ENCODE results near the gene GAREM1. TPM values are rescaled to one million over a fixed set of nuclear protein-coding genes. Genes with fewer than 3 reads are reported as not detected.

GAREM1 gene
- polyA plus RNA-seq, 1 experiment = 0.37 TPM

GRCh38 chr18:32368170-32368569 is 102.5 kb downstream of the GAREM1 start:
- TF ChIP-seq CTCF (IDR thresholded peaks at IDR 0.05; ENCODE audit: insufficient read depth, low read depth, low read length) = no peak
- Histone ChIP-seq H3K36me3 (ENCODE audit: control insufficient read depth, insufficient read depth, low read length) (no peaks in the 10 kb centered on the region), H3K4me3 (ENCODE audit: low read depth, low read length) (no peak overlapping the region), H3K27me3 (ENCODE audit: control insufficient read depth, insufficient read depth, low read length) (0 out of 2 replicates have a peak, but pooled peaks cover 2% of the 10 kb centered on the region)
- DNase-seq (ENCODE audit: low read depth) = no peak
- ChIA-PET POLR2A (no interaction called here), CTCF (no interaction called here)

DNA sequence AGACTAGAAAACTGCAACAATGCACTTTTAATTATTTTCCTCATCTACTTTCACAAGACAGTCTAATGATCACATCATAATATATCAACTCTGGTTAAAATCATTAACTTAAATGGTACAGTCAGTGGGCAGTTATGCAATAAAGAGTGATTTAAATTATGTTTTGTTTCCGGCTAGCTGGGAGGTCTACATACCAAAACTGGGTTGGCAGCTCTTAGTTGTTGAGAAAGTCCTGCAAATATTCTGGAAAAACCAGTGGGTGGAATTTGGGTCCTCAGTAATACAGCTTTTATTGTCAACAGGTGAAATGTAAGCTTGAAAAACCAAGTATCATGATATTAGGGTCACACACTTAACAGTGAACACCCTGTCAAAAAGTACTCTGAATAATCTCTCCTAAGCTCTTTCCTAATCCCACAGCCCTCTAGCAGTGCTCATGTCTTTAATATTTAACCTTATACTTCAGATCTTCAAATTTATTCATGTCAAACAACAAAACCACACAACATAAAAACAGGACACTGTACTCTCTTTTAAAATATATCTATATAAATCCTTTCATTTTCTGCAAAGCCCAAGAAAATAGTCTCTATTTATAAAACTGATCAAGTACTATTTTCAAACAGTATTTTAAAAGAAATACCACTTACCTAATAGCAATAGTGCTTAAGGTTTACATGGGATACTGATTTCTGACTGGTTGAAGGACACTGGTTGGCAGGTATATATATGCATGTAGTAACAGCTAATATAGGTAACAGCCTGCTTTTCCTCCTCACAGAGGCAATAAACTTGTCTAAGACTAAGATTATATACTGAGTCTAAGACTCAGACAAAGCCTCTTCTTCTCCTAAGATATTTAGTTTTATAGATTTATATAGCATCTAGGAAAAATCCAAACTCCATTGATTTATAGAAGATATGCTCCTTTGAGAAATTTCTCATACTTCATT is 103.8 kb downstream of the GAREM1 start:
- Histone ChIP-seq H3K27me3 (ENCODE audit: control insufficient read depth, insufficient read depth, low read length) (0 out of 2 replicates have a peak, but pooled peaks cover 2% of the 10 kb centered on the region), H3K4me3 (ENCODE audit: low read depth, low read length) (no peak overlapping the region), H3K36me3 (ENCODE audit: control insufficient read depth, insufficient read depth, low read length) (no peaks in the 10 kb centered on the region)
- CTCF ChIA-PET = interaction anchor here (0.6 kb wide), 1 partner anchor 524 kb away, joined by 3 read pairs; no protein-coding TSS in a partner anchor
- TF ChIP-seq CTCF (IDR thresholded peaks at IDR 0.05; ENCODE audit: insufficient read depth, low read depth, low read length) = no peak
- DNase-seq (ENCODE audit: low read depth) = peak; percentile 5
- POLR2A ChIA-PET = no interaction called here

GRCh38 chr18:32362484-32362883 is 108.2 kb downstream of the GAREM1 start:
- Histone ChIP-seq H3K27me3 (ENCODE audit: control insufficient read depth, insufficient read depth, low read length) (0 out of 2 replicates have a peak, but pooled peaks cover 2% of the 10 kb centered on the region), H3K36me3 (ENCODE audit: control insufficient read depth, insufficient read depth, low read length) (no peaks in the 10 kb centered on the region), H3K4me3 (ENCODE audit: low read depth, low read length) (no peak overlapping the region)
- no peak for DNase-seq (ENCODE audit: low read depth)
- ChIA-PET CTCF (no interaction called here), POLR2A (no interaction called here)
- no peak for TF ChIP-seq CTCF (IDR thresholded peaks at IDR 0.05; ENCODE audit: insufficient read depth, low read depth, low read length)

DNA sequence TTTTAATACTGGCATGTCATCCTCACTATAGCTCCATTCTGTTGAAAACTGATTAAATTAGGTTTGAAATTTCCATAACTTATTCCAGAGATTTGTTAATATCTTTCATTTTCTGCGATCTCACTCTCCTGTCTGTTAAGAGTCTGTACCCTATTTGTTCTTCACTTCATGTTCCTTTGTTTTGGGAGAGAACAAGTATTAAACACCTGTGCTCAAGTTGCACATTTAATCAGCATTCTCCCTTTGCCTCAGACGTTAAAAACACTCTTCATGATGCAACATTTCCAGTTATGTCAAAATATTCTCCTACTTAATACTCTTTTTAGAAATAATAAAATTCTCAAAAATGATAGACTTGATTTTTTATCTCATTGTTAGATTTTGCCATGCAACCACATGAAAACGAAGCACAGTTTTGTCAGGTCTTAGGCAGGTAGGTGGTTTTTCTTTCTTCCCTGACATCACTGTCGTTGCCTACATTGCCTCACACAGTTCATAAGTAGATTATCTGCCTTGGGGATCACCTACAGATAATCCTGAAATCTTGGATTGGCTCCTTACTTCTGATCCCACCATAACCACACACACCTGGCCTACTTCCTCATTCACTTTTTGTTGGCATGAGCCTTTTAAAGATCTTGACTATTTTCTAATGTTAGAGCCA is 109.9 kb downstream of the GAREM1 start:
- no peak for DNase-seq (ENCODE audit: low read depth)
- ChIA-PET POLR2A (no interaction called here), CTCF (no interaction called here)
- Histone ChIP-seq H3K27me3 (ENCODE audit: control insufficient read depth, insufficient read depth, low read length) (0 out of 2 replicates have a peak, but pooled peaks cover 2% of the 10 kb centered on the region), H3K36me3 (ENCODE audit: control insufficient read depth, insufficient read depth, low read length) (no peaks in the 10 kb centered on the region), H3K4me3 (ENCODE audit: low read depth, low read length) (no peak overlapping the region)
- no peak for TF ChIP-seq CTCF (IDR thresholded peaks at IDR 0.05; ENCODE audit: insufficient read depth, low read depth, low read length)

GRCh38 chr18:32358529-32358928 is 112.2 kb downstream of the GAREM1 start:
- Histone ChIP-seq H3K36me3 (ENCODE audit: control insufficient read depth, insufficient read depth, low read length) (no peaks in the 10 kb centered on the region), H3K27me3 (ENCODE audit: control insufficient read depth, insufficient read depth, low read length) (no peaks in the 10 kb centered on the region), H3K4me3 (ENCODE audit: low read depth, low read length) (no peak overlapping the region)
- ChIA-PET POLR2A (no interaction called here), CTCF (interaction anchor here (1.0 kb wide), 1 partner anchor 74 kb away, joined by 3 read pairs; no protein-coding TSS in a partner anchor)
- no peak for TF ChIP-seq CTCF (IDR thresholded peaks at IDR 0.05; ENCODE audit: insufficient read depth, low read depth, low read length)
- DNase-seq (ENCODE audit: low read depth) = no peak

Measured in BJ (cell line).